ENCODE results near the gene NR5A1.

The NR5A1 gene

DNA sequence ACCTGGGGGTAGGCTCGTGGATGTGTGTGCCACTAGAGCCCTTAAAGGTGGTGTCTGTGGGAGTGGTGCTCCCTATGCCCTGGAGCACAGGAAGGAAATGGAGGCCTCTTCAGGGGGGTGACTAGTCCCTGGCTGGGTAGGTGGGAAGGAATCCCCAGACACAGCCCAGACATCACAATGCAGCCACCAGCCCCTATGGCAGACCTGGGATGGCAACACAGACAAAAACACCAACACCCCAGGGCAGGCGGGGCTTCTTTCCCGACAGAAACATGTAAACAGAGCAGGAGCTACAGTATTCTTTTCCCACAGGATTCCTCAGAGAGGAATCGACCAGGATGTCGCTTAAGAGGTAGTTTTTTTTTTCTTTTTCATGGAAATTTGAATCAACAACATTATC is 10.4 kb upstream of the NR5A1 start:
- no peaks in the 10 kb centered on the region for H3K36me3 ChIP-seq (ENCODE audit: control insufficient read depth, low read length)
- no peaks in the 10 kb centered on the region for H3K27me3 ChIP-seq (ENCODE audit: control insufficient read depth, low read length)
- H3K9me3 ChIP-seq (ENCODE audit: control insufficient read depth, insufficient read depth, low read length): no peaks in the 10 kb centered on the region
- no peak overlapping the region for H3K4me3 ChIP-seq (ENCODE audit: low read length)
- H3K4me1 ChIP-seq (ENCODE audit: control insufficient read depth, low read length): peaks cover 5% of the 10 kb centered on the region; the same call in 1 of the 2 replicates
- TF ChIP-seq, protein P1, sequence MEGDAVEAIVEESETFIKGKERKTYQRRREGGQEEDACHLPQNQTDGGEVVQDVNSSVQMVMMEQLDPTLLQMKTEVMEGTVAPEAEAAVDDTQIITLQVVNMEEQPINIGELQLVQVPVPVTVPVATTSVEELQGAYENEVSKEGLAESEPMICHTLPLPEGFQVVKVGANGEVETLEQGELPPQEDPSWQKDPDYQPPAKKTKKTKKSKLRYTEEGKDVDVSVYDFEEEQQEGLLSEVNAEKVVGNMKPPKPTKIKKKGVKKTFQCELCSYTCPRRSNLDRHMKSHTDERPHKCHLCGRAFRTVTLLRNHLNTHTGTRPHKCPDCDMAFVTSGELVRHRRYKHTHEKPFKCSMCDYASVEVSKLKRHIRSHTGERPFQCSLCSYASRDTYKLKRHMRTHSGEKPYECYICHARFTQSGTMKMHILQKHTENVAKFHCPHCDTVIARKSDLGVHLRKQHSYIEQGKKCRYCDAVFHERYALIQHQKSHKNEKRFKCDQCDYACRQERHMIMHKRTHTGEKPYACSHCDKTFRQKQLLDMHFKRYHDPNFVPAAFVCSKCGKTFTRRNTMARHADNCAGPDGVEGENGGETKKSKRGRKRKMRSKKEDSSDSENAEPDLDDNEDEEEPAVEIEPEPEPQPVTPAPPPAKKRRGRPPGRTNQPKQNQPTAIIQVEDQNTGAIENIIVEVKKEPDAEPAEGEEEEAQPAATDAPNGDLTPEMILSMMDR (IDR thresholded peaks at IDR 0.05; ENCODE audit: low read depth, low read length, poor library complexity, severe bottlenecking): no peak
- TF ChIP-seq EZH2phosphoT487 (IDR thresholded peaks at IDR 0.05; ENCODE audit: borderline replicate concordance, low read length): no peak
- H3K4me2 ChIP-seq (ENCODE audit: low read length): no peak overlapping the region
- no peaks in the 10 kb centered on the region for H3K79me2 ChIP-seq (ENCODE audit: control insufficient read depth, low read length)
- no peaks in the 10 kb centered on the region; the same call in 1 of the 2 replicates for H4K20me1 ChIP-seq (ENCODE audit: control insufficient read depth, insufficient read depth, low read depth, low read length)
- H3K27ac ChIP-seq (ENCODE audit: low read depth, low read length): no peak overlapping the region
- H3K9me2 ChIP-seq (replicated peaks; ENCODE audit: control insufficient read depth, low read length): no peaks in the 10 kb centered on the region
- no peaks in the 10 kb centered on the region for H3F3A ChIP-seq (ENCODE audit: control insufficient read depth, insufficient read depth)

DNA sequence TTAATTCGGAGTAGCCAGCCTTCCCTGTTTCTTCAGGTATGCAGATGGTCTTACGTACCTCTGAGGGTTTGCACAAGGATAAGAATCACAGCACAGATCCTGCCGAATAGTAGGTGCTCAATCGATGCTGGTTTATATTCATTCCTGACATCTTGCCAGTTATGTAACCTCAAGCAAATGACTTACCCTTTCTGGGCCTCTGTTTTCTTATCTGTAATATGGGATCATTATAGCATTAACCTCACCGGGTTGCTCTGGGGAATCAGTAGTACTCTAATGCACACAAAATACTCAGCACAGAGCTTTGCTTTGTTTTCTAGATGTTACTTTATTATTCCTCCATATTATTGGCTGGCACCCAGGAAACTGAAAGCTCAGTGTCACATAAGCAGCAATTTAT is 7.7 kb upstream of the NR5A1 start:
- H3K9me3 ChIP-seq (ENCODE audit: control insufficient read depth, insufficient read depth, low read length): no peaks in the 10 kb centered on the region
- no peaks in the 10 kb centered on the region for H3K36me3 ChIP-seq (ENCODE audit: control insufficient read depth, low read length)
- peaks cover 5% of the 10 kb centered on the region; the same call in 1 of the 2 replicates for H3K4me1 ChIP-seq (ENCODE audit: control insufficient read depth, low read length)
- H3K4me2 ChIP-seq (ENCODE audit: low read length): no peak overlapping the region
- H3K79me2 ChIP-seq (ENCODE audit: control insufficient read depth, low read length): no peaks in the 10 kb centered on the region
- no peaks in the 10 kb centered on the region for H3F3A ChIP-seq (ENCODE audit: control insufficient read depth, insufficient read depth)
- H4K20me1 ChIP-seq (ENCODE audit: control insufficient read depth, insufficient read depth, low read depth, low read length): no peaks in the 10 kb centered on the region; the same call in 1 of the 2 replicates
- H3K9me2 ChIP-seq (replicated peaks; ENCODE audit: control insufficient read depth, low read length): no peaks in the 10 kb centered on the region
- H3K4me3 ChIP-seq (ENCODE audit: low read length): no peak overlapping the region
- no peak overlapping the region for H3K27ac ChIP-seq (ENCODE audit: low read depth, low read length)
- no peak for TF ChIP-seq EZH2phosphoT487 (IDR thresholded peaks at IDR 0.05; ENCODE audit: borderline replicate concordance, low read length)
- TF ChIP-seq, protein P1 (IDR thresholded peaks at IDR 0.05; ENCODE audit: low read depth, low read length, poor library complexity, severe bottlenecking): no peak
- no peaks in the 10 kb centered on the region for H3K27me3 ChIP-seq (ENCODE audit: control insufficient read depth, low read length)

DNA sequence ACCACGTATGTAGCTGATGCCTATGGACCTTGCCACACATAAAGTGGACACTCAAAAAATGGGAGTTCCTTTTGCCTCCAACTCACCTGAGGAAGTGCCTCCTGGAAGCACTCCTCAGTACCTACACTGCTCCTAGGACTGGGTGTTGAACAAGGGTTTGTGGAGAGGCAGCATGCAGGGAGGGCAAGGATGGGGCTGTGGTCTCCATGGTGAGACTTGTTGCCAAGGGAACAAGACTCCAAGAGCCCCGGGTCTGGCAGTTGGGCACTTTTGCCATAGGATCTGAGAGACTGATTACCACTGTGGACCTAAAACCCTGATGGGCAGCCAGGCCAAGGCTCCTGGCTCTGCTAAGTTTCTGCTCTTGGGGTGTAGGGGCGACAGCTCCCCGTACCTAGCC is 6.9 kb upstream of the NR5A1 start:
- Histone ChIP-seq H3K4me3 (ENCODE audit: low read length) (no peak overlapping the region), H3K4me2 (ENCODE audit: low read length) (no peak overlapping the region), H3K4me1 (ENCODE audit: control insufficient read depth, low read length) (peaks cover 5% of the 10 kb centered on the region; the same call in 1 of the 2 replicates), H3K9me3 (ENCODE audit: control insufficient read depth, insufficient read depth, low read length) (no peaks in the 10 kb centered on the region), H3K79me2 (ENCODE audit: control insufficient read depth, low read length) (no peaks in the 10 kb centered on the region), H3K27ac (ENCODE audit: low read depth, low read length) (no peak overlapping the region), H3K9me2 (replicated peaks; ENCODE audit: control insufficient read depth, low read length) (no peaks in the 10 kb centered on the region), H4K20me1 (ENCODE audit: control insufficient read depth, insufficient read depth, low read depth, low read length) (no peaks in the 10 kb centered on the region; the same call in 1 of the 2 replicates), H3F3A (ENCODE audit: control insufficient read depth, insufficient read depth) (no peaks in the 10 kb centered on the region), H3K36me3 (ENCODE audit: control insufficient read depth, low read length) (no peaks in the 10 kb centered on the region), H3K27me3 (ENCODE audit: control insufficient read depth, low read length) (no peaks in the 10 kb centered on the region)
- TF ChIP-seq, protein P1 (IDR thresholded peaks at IDR 0.05; ENCODE audit: low read depth, low read length, poor library complexity, severe bottlenecking): no peak
- TF ChIP-seq EZH2phosphoT487 (IDR thresholded peaks at IDR 0.05; ENCODE audit: borderline replicate concordance, low read length): no peak

Data from DOHH2 (cell line).